HCT116 (cell line): Measurements from ENCODE around the gene ANKRD44. TPM values are rescaled to one million over a fixed set of nuclear protein-coding genes. Genes with fewer than 3 reads are reported as not detected.

Source experiments
- ATAC-seq: fragments of 200-7000 bp; cut with Tn5 transposase; 2 replicates; pipeline ENCODE4 v1.9.1; 2020; ENCODE audit warnings: mild to moderate bottlenecking, moderate library complexity
- BruUV-seq: library from RNA; stranded (reverse); fragments of 400-500 nt; replicated peaks from 2 replicates; lab custom pipeline; 2021; lab: Mats Ljungman, UMichigan
- CTCF ChIA-PET: fragments of 300-600 bp; sonication (Branson Sonifier 250); formaldehyde crosslinking; loops from one replicate; lab custom pipeline; 2021; ENCODE audit warnings: antibody characterized with exemption; lab: Charles Lee
- POLR2A ChIA-PET: fragments of 300-600, 350-600 bp; sonication (Branson Sonifier 250); formaldehyde crosslinking; loops from one replicate; lab custom pipeline; 2021; ENCODE audit warnings: antibody characterized with exemption; lab: Charles Lee
- RAD21 ChIA-PET, 2 experiments: fragments of 300-600 bp; sonication (Branson Sonifier 250); formaldehyde crosslinking; loops; one replicate each; lab custom pipeline; 2023; ENCODE audit warnings: low total read pairs in 2 of 2; ENCODE audit not compliant: uncharacterized antibody in 2 of 2, unreplicated experiment in 2 of 2, low non-redundant PET in 1 of 2; lab: Charles Lee
- DNase-seq: peaks from one replicate; pipeline ENCODE4 v3.0.0-alpha.2; 2010; ENCODE audit warnings: low read depth, low spot score
- H2AFZ ChIP-seq: fragments of 200-600 bp; shearing (Covaris generic), sonication (generic); 2 replicates; pipeline ENCODE4 v1.6.1; 2017; ENCODE audit warnings: low read depth, mixed run types, mixed read lengths, antibody characterized with exemption, low read length; ENCODE audit not compliant: poor library complexity, severe bottlenecking
- H3K27ac ChIP-seq: 2 replicates; pipeline ENCODE4 v1.5.1; 2012; ENCODE audit warnings: low read depth, low read length
- H3K27me3 ChIP-seq: fragments of 200-600 bp; sonication (generic); 2 replicates; pipeline ENCODE4 v1.6.1; 2016; ENCODE audit warnings: mixed run types, low read length, mixed read lengths; ENCODE audit not compliant: insufficient read depth
- H3K36me3 ChIP-seq, 2 experiments: fragments of 200-500 bp in 1 of 2; fragments of 200-600 bp in 1 of 2; sonication (Bioruptor generic) in 1 of 2; sonication (generic) in 1 of 2; 2 replicates each; pipeline versions ENCODE4 v1.5.1 to v1.6.1; 2014 to 2016; ENCODE audit warnings: low read length in 2 of 2, inconsistent platforms in 1 of 2, mixed read lengths in 1 of 2, mixed run types in 1 of 2; ENCODE audit not compliant: insufficient read depth in 2 of 2, control insufficient read depth in 1 of 2
- H3K4me1 ChIP-seq, 2 experiments: fragments of 200-600 bp in 1 of 2; sonication (generic) in 1 of 2; 2 replicates each; pipeline versions ENCODE4 v1.5.1 to v1.6.1; 2012 to 2017; ENCODE audit warnings: low read length in 2 of 2, inconsistent platforms in 1 of 2, mild to moderate bottlenecking in 1 of 2, mixed read lengths in 1 of 2, mixed run types in 1 of 2, moderate library complexity in 1 of 2; ENCODE audit not compliant: insufficient read depth in 2 of 2, control insufficient read depth in 1 of 2
- H3K4me2 ChIP-seq: fragments of 200-600 bp; sonication (generic); 2 replicates; pipeline ENCODE4 v1.6.1; 2017; ENCODE audit warnings: mixed run types, low read length, mixed read lengths
- H3K4me3 ChIP-seq, 2 experiments: fragments of 200-600 bp in 1 of 2; sonication (generic) in 1 of 2; replicated peaks in 1 of 2; 2 replicates each; pipeline ENCODE4 v1.5.1; 2011 to 2016; ENCODE audit warnings: low read length in 2 of 2, control low read depth in 1 of 2, low read depth in 1 of 2, mild to moderate bottlenecking in 1 of 2, mixed read lengths in 1 of 2, mixed run types in 1 of 2
- H3K79me2 ChIP-seq: fragments of 200-600 bp; sonication (generic); 2 replicates; pipeline ENCODE4 v1.6.1; 2017; ENCODE audit warnings: mild to moderate bottlenecking, mixed run types, low read length, moderate library complexity, mixed read lengths; ENCODE audit not compliant: insufficient read depth
- H3K9ac ChIP-seq: fragments of 200-600 bp; sonication (generic); 2 replicates; pipeline ENCODE4 v1.6.1; 2016; ENCODE audit warnings: low read length, mixed read lengths
- H3K9me2 ChIP-seq: fragments of 200-600 bp; sonication (generic), shearing (Covaris generic); 2 replicates; pipeline ENCODE4 v1.6.1; 2017; ENCODE audit warnings: mixed run types, mild to moderate bottlenecking, moderate library complexity; ENCODE audit not compliant: insufficient read depth
- H3K9me3 ChIP-seq, 2 experiments: fragments of 200-500 bp in 1 of 2; fragments of 200-600 bp in 1 of 2; sonication (Bioruptor generic) in 1 of 2; sonication (generic) in 1 of 2; 2 replicates each; pipeline ENCODE4 v1.6.1; 2014 to 2017; ENCODE audit warnings: low read length in 2 of 2, mixed read lengths in 2 of 2, inconsistent platforms in 1 of 2, low read depth in 1 of 2, mild to moderate bottlenecking in 1 of 2, mixed run types in 1 of 2, moderate library complexity in 1 of 2; ENCODE audit not compliant: control insufficient read depth in 1 of 2, insufficient read depth in 1 of 2
- H4K20me1 ChIP-seq: fragments of 200-600 bp; sonication (generic), shearing (Covaris generic); 2 replicates; pipeline ENCODE4 v1.6.1; 2017; ENCODE audit warnings: mixed run types, mild to moderate bottlenecking, moderate library complexity; ENCODE audit not compliant: insufficient read depth
- ELF1 ChIP-seq: IDR thresholded peaks from 2 replicates; pipeline ENCODE4 v1.6.1; 2012; ENCODE audit warnings: low read depth, borderline replicate concordance
- EZH2 ChIP-seq: fragments of 200-600 bp; sonication (generic); IDR thresholded peaks from 2 replicates; pipeline ENCODE4 v1.6.1; 2017; ENCODE audit warnings: antibody characterized with exemption, mixed run types
- JUND ChIP-seq: IDR thresholded peaks from 2 replicates; pipeline ENCODE4 v1.6.1; 2012
- POLR2A ChIP-seq: IDR thresholded peaks from 2 replicates; pipeline ENCODE4 v1.7.0; 2011; ENCODE audit warnings: borderline replicate concordance; ENCODE audit not compliant: insufficient read depth, insufficient read length; ENCODE audit errors: extremely low read depth
- POLR2AphosphoS5 ChIP-seq: IDR thresholded peaks from 2 replicates; pipeline ENCODE4 v1.6.1; 2011; ENCODE audit warnings: mild to moderate bottlenecking, low read depth, low read length, moderate library complexity
- REST ChIP-seq: IDR thresholded peaks from 2 replicates; pipeline ENCODE4 v1.6.1; 2012; ENCODE audit warnings: low read depth
- SIN3A ChIP-seq: IDR thresholded peaks from 2 replicates; pipeline ENCODE4 v1.6.1; 2012; ENCODE audit warnings: low read depth
- SRF ChIP-seq: IDR thresholded peaks from 2 replicates; pipeline ENCODE4 v1.6.1; 2012; ENCODE audit warnings: low read depth
- ZFX ChIP-seq: fragments of 450-650 bp; IDR thresholded peaks from 2 replicates; pipeline ENCODE4 v1.6.1; 2017
- ZNF274 ChIP-seq: fragments of 200-500 bp; sonication (Bioruptor generic); IDR thresholded peaks from 2 replicates; pipeline ENCODE4 v1.6.1; 2014; ENCODE audit warnings: mild to moderate bottlenecking, low read depth, low read length, inconsistent platforms
- intact Hi-C: fragments of 100-400 bp; cut with micrococcal nuclease; formaldehyde crosslinking; loops from 2 replicates; pipeline ENCODE4 v1.10.0; 2022
- total RNA-seq: library from RNA; stranded (reverse); gene quantifications from one replicate; pipeline ENCODE4 v1.2.1, GENCODE V29; 2021; ENCODE audit not compliant: unreplicated experiment
- TF ChIP-seq, protein P1 (sequence below), 3 experiments: fragments of 200-600 bp in 1 of 3; sonication (generic) in 1 of 3; IDR thresholded peaks in 2 of 3; conservative IDR thresholded peaks in 1 of 3; 2 replicates each; pipeline ENCODE4 v1.5.1; 2012 to 2017; ENCODE audit warnings: low read depth in 2 of 3, low read length in 2 of 3, antibody characterized with exemption in 1 of 3, borderline replicate concordance in 1 of 3, control low read depth in 1 of 3, mild to moderate bottlenecking in 1 of 3, mixed read lengths in 1 of 3, mixed run types in 1 of 3, moderate library complexity in 1 of 3; ENCODE audit not compliant: insufficient read depth in 1 of 3

The ANKRD44 gene
- total RNA-seq, 1 experiment from 2014 or later: 2.7 TPM

DNA sequence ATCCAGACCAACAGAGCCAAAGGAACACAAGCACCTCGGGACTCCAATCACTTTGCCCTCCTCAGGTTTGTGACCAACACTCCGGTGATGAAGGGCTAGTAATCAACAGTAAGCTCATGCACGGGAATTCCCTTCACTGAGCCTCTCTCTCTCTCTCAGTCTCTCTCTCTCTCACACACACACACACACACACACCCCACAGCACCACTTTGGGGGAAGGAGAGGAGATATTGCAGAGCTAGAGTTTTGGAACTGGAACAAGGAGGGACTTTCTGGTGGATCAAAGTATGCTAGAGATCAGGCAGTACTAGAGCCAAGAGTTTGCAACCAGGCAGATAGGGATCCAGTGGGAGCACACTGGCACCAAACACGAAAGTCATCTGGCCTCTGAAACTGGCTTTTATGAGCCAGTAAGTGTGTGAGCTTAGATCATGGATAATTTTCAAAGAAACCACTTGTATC is 98.7 kb downstream of the ANKRD44 start:
- no peak for DNase-seq
- POLR2A ChIA-PET: no interaction called here
- CTCF ChIA-PET: no interaction called here

More for the DNA sequence above, 98.7 kb downstream of the ANKRD44 start:
- Histone ChIP-seq H4K20me1 (no peaks in the 10 kb centered on the region), H3K27ac (no peak overlapping the region), H3K9me2 (no peaks in the 10 kb centered on the region), H3K36me3 (no peaks in the 10 kb centered on the region), H3K9ac (no peak overlapping the region), H3K4me2 (no peak overlapping the region), H3K27me3 (no peaks in the 10 kb centered on the region), H3K4me1 (peaks cover 3 to 9% of the 10 kb centered on the region in 2 experiments; a peak in 2 of 4 replicates), H2AFZ (no peak overlapping the region), H3K79me2 (no peaks in the 10 kb centered on the region), H3K4me3 (no peak overlapping the region), H3K9me3 (no peaks in the 10 kb centered on the region)
- no TSS peak for BruUV-seq
- RAD21 ChIA-PET: no interaction called here
- TF ChIP-seq EZH2: no peak
- no peak for TF ChIP-seq POLR2AphosphoS5
- TF ChIP-seq JUND: no peak
- TF ChIP-seq ZFX: no peak
- no peak for TF ChIP-seq POLR2A
- TF ChIP-seq SRF: no peak
- TF ChIP-seq ELF1: no peak
- TF ChIP-seq SIN3A: no peak
- TF ChIP-seq ZNF274: no peak
- no peak for TF ChIP-seq REST
- TF ChIP-seq, protein P1, sequence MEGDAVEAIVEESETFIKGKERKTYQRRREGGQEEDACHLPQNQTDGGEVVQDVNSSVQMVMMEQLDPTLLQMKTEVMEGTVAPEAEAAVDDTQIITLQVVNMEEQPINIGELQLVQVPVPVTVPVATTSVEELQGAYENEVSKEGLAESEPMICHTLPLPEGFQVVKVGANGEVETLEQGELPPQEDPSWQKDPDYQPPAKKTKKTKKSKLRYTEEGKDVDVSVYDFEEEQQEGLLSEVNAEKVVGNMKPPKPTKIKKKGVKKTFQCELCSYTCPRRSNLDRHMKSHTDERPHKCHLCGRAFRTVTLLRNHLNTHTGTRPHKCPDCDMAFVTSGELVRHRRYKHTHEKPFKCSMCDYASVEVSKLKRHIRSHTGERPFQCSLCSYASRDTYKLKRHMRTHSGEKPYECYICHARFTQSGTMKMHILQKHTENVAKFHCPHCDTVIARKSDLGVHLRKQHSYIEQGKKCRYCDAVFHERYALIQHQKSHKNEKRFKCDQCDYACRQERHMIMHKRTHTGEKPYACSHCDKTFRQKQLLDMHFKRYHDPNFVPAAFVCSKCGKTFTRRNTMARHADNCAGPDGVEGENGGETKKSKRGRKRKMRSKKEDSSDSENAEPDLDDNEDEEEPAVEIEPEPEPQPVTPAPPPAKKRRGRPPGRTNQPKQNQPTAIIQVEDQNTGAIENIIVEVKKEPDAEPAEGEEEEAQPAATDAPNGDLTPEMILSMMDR (IDR thresholded peaks at IDR 0.05 in 2 of 3, conservative IDR thresholded peaks at IDR 0.05 in 1 of 3; ENCODE audit: borderline replicate concordance in 1 of 3, insufficient read depth in 1 of 3, low read depth in 2 of 3, low read length in 2 of 3): no peak
- ATAC-seq: no peak
- intact Hi-C loops: no loop called here
